ENCODE data around the gene ADRA2B.

Gene ADRA2B

DNA sequence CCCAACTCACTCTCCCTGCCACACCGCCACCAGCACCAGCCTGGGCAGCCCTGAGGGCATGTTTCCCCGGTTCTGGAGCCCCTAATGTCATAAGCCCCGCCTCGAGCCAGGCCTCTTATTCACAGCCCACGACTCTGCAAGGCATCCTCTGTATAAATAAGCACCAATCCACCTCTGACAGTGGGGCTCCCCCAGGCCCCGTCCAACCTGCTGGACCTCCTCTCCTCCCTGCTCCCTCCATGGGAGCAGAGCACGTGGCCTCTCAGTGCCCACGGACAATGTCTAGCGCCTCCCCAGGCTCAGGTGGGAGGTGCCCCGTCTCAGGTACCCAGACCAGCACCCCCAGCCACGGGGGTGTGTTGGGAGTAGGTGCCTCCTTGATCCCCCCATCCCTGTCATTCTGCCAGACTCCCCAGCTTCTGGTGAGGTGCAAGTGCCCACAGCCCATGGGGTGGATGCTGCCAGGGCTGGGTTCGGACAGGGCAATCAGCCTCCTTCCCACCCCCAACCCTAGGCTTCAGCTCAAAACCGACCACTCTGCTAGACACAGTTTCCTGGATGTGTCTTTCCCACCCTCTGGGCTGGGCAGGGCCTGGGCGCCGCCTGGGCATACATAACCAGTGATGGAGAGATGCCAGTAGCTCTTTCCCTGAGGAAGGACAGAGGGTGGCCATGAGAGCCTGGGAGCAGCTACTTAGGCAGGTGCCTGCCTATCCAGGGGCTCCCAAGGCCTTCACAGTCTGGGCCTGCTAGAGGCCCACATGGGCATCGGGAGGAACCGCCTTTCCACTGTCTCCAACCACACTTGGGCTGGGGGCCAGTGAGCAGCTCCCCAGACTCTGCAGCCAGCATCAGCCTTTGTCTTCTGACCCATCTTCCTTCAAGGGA lies 1.6 kb upstream of the ADRA2B start:
- no peak for ATAC-seq

GRCh38 chr2:96116879-96117533 lies 635 bp upstream of the ADRA2B start:
- DNase-seq (peak; percentile 78), ATAC-seq (peak; percentile 85)

More for the DNA sequence above, 1.6 kb upstream of the ADRA2B start:
- no peak for DNase-seq

DNA sequence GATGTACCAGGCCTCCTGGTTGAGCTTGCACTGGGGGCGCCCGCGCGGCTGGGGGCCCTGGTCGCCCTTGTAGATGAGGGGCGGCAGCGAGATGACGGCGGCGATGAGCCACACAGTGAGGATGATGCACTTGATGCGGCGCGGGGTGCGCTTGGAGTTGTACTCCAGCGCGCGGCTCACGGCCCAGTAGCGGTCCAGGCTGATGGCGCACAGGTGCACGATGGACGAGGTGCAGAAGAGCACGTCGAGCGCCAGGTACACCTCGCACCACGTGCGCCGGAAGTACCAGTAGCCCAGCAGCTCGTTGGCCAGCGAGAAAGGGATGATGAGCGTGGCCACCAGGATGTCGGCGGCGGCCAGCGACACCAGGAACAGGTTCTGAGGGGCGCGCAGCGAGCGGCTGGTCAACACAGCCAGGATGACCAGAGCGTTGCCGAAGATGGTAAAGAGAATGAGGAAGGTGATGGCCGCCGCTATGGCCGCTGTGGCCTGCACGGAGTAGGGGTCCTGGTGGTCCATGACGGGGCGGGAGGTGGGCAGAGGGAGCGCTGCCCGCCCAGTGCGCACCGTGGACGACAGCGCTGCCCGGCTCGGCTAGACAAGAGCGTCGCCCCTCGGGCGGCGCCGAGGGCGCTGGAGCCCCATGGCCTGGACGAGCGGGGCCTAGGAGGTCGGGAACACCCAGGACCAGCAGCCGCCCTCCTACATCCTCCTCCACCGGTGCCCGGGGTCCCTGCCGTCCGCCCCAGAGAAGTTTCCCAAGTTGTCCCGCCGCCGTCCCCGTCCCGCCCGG lies 544 bp downstream of the ADRA2B start:
- DNase-seq = no peak
- no peak for ATAC-seq

DNA sequence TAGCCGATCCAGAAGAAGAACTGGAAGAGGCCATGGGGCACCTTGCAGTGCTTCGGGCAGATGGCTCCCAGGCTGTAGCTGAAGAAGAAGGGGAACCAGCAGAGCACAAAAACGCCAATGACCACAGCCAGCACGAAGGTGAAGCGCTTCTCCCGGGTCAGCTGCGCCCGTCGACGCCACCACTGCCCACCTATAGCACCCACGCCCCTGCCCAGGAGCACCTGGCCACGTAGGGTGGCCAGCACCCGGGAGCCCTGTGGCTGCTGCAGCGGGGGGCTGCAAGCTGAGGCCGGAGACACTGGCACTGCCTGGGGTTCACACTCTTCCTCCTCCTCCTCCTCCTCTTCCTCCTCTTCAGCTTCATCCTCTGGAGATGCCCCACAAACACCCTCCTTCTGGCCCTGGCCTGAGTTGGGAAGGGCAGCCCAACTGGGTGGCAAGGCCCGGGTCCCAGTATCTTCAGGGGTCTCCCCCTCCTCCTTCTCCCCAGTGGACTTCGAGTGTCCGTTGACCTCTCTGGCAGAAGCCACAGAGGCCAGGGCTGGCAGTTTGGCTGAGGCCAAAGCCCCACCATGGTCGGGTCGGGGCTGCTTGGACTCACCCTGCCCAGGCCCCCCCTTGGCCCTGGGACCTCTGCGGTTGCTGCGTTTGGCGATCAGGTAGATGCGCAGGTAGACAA lies 1.3 kb downstream of the ADRA2B start:
- no peak for ATAC-seq

DNA sequence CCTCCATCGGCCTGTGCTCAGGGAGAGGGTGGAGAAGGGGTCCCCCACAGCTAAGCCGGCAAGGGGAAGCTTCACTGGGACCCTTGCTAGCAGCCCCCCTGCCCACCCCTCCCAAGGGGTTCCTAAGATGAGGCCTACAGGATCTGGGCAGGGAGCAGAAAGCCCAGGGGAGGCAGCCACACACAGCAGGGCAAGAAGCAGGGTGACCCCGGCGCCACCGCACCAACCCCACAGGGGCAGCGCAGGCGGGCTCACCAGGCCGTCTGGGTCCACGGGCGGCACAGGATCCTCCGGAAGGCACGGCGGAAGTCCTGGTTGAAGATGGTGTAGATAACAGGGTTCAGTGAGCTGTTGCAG lies 1.8 kb downstream of the ADRA2B start:
- ATAC-seq (no peak), DNase-seq (no peak)

More for the DNA sequence above, 1.3 kb downstream of the ADRA2B start:
- no peak for DNase-seq

DNA sequence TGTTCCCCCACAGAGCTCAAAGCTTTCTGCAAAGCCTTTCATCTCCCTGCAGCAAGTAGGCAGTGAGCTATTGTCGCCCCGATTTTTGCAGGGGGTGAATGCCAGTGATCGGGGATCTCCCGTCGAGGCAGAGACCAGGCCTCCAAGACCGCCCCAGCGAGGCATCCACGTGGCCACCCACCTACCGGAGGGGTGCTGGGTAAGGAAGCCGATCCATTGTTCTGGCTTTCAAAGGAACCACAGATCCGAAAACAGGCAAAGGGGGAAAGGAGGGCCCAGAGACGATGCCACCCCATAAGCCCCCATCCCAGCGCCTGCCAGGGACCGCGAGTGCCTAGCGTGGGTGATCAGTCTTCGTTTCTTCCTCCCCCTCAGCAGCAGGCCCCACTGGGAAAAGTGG lies 2.4 kb downstream of the ADRA2B start:
- ATAC-seq (no peak), DNase-seq (no peak)

GRCh38 chr2:96113367-96113677 lies 3.0 kb downstream of the ADRA2B start:
- ATAC-seq (no peak), DNase-seq (peak; percentile 34)

DNA sequence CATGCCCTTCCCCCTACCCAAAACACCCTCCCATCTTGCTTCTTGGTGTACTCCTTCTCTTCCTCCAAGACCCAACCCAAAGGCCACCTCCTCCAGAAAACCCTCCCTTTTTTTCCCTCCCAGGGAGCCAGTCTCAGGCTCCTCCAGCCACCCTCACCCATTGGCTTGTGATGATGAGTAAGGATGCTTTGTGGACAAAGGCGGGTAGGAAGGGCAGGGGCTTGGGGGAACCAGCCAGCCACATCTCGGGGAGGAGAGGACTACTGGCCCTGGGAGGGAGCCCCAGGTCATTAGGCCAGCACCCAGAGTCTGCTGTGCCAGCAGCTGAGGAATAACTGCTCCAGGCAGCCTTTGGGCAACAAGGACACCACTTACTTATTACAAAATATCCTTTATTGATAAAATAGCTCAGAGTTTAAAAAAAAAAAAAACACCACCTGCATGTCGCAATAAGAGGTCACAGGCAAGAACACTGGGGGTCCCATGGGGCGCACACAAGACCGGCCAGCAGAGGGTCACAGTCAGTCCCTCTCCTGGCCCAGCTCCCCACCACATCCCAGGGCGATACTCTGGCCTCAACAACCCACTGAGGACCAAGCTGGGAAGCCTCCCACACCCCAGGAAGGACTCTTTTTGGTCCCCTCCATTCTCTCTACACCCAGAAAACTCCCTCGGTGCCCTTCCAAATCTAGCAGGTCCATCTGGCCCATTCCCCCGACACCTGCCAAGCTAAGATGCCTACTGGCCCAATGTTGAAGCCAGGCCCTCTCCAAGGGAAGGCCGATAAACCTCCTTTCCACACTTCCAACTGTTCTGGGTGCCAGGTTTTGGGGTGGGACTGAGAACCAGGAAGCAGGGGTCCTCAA lies 3.6 kb downstream of the ADRA2B start:
- no peak for ATAC-seq

DNA sequence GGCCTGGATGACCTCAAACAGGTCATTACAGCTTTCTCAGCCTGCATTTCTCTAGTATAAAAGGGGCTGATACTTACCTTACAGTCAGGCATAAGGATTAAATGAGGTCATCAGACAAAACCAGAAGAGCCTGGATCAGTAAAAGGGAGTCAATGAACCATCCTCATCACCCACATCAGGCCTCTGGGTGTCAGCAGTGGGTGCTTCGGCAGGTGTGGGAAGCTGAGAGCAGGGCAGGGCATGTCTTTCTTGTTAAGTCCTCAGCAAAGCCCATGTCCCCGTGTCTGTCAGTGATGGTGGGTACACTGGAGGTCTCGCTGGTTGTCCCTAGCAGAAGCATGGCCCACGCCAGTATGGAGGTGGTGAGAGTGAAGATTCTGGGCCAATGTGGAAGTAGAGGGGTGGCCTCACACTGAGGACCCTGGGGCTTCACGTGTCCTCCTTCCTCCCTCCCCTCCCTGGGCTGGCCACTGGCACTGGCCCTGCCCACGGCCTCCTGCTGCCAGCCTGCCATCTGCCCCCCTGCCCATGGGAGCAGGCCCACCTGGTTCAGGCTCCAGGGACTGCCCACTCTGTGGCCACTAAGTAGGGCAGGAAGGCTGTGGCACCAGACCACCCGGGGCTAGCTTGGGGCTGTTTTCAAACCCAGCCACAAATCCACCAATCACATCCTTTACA lies 4.4 kb downstream of the ADRA2B start:
- no peak for ATAC-seq
- DNase-seq = no peak

More for the DNA sequence above, 3.6 kb downstream of the ADRA2B start:
- no peak for DNase-seq

DNA sequence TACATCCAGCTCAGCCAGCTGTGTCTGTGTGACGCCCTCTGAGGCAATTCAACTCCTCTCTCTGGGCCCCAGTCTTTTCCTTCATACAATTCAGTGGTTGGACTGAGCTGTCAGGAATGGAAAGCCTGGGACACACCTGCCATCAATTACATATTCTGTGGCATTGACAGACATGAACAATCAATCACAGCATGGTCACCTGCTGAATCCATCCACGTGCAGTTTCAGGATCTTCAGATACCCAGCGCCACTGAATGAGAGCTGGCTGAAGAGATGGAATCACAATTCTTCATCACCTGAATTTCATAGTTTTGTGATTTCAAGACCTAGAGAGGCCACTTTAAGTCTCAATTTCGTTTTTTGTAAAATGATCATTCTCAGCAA lies 5.1 kb downstream of the ADRA2B start:
- DNase-seq (no peak), ATAC-seq (no peak)

DNA sequence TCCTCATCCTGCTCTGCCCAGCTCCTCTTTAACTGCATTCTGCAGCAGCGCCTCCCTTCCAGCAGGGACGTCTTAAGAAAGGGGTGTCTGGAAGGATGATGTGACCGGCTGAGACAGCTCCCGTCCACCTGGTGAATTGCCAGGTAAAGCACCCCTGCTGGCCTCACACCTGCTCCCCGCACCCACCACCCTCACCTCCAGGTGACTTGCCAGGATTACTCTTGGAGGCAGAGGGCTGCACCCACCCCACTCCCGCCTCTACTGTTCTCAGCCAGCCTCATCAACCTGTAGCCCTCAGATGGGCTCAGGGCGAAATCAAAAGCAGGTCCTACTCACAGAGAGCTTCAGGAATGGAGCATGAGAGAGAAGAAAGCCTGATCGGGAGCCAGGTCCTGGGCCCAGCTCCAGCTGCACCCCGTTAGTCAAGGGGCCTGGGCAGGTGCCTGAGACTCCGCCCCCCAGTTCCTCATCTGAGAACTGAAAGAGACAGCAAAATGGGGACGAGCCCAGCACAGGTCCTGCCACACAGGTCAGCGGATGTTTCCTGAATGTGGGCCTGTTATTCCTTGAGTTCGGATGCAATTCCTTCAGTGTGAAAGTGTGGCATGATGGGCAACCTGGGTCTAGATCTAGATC lies 5.6 kb downstream of the ADRA2B start:
- DNase-seq (no peak), ATAC-seq (no peak)

GRCh38 chr2:96109931-96110511 lies 6.3 kb downstream of the ADRA2B start:
- ATAC-seq = no peak
- DNase-seq = no peak

- no peak for DNase-seq
- no peak for ATAC-seq
Observed at GRCh38 chr2:96109361-96109680, 7.0 kb downstream of the ADRA2B start.

DNA sequence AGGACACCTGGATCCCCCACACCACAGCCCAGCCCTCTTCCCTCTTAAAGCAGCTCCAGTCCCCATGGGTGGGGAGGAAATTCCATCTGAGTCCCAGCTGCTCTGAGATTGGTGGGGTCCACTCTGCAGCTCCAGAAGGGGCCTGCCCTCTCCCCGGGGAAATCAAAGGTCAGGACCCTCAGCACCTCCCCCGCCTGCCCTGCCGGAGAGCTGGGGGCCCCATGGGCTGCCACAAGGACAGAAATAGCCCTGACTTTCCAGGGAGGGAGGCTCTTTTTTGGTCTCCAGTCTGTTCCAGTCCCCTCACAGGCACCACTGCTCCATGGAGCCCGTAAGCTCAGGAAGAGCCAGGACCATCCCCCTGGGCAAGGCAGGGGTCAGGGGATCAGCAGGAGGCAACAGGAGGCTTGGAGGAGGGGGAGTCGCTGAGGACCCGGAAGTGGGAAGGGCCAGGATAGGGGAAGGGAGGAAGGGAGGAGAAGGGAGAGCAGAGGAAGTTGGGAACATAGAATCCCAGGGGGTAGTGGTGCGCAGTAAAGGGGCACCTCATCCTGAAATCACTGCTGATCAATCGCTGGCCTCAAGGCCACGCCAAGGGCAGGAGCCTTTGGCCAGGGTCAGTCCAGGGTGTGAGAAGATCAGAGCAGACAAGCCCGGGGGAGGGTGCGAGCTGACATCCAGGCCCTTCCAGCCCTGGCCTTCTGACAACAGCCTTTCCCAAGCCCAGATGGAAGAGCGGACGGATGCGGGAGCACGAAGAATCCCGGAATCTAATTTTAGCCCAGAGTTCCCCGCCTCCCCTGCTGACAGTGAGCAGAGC lies 7.6 kb downstream of the ADRA2B start:
- DNase-seq = no peak
- no peak for ATAC-seq

- ATAC-seq (no peak), DNase-seq (no peak)
Observed at GRCh38 chr2:96108151-96108540, 8.2 kb downstream of the ADRA2B start.

DNA sequence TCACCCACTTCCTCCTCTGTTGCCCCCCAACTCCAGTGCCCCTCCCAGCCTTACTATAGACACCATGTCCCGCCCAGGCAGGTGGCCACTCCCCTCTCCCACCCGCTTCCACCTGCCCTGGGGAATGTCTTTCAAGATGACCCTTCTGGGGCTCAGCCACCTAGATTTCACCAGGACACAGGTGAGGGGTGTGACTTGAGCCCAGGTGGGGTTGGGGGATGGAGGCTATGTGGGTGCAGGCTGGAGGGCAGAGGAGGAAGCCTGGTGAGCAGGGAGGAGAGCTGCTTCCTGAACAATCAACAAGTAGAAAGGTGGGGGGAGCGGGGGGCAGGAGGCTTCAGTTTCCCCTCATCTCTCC lies 8.7 kb downstream of the ADRA2B start:
- DNase-seq (no peak), ATAC-seq (no peak)

DNA sequence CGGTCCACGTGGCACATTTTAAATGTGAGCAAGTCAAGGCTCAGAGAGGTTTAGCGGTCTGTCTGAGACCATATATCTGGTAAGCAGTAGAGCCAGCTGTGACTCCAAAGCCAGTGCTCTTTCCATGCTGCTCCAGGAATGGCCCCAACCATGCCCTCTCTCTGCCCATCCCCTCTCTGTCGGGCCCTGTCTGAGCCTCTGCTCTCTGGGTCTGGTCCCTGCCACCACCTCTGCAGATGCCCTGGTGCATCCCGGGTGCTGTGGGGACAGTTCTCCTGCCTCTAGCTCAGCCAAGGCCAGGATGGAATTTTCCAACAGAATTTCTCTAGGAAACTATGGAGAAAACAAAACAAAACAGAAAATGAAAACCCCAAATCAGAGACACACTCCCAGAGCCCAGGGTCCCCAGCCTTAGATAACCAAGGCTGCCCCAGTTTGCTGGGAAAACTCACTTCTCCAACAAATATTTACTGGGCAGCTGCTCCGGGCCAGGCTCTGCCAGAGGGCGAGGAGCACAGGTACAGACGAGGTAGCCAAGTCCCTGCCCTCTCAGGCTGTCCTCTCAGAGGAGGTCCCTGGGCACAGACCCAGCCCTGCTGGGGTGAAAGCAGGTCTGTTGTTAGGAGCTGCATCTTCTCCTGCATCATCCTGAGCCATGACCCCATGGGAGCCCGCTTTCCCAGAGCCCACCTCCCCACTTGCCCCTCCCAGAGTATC lies 9.2 kb downstream of the ADRA2B start:
- ATAC-seq (no peak), DNase-seq (no peak)

- no peak for DNase-seq
- ATAC-seq = no peak
Observed at GRCh38 chr2:96105994-96106715, 10.2 kb downstream of the ADRA2B start.

Measured in stimulated activated naive CD8-positive, alpha-beta T cell treated with anti-CD3 and anti-CD28 coated beads, Interleukin-15, Interleukin-2, amounts not matched to agents 100 U/mL and 50 U/mL, for 24 hours (primary cell).